ENCODE data around the gene CGREF1. TPM values are rescaled to one million over a fixed set of nuclear protein-coding genes. Genes with fewer than 3 reads are reported as not detected.
A peak's percentile ranks its signal among the peaks of the same experiment; 100 is the strongest.

CGREF1 gene
- total RNA-seq, 6 experiments from 2014 or later = 2.5 to 33.2 (median 7.7) TPM

GRCh38 chr2:27051902-27052645 is 66.9 kb downstream of the CGREF1 start:
- Histone ChIP-seq H3K27ac (peak overlapping the region; percentile 57 to 66 (median 62)), H3K4me3 (peak overlapping the region; percentile 82 to 92 (median 89)), H3K9me3 (no peaks in the 10 kb centered on the region), H3K4me1 (peaks cover 0 to 9% (median 4%) of the 10 kb centered on the region in 4 donors), H3K36me3 (peaks cover 0 to 10% (median 2%) of the 10 kb centered on the region in 4 donors), H3K27me3 (no peaks in the 10 kb centered on the region)
- ATAC-seq (peak in 1 of 4 donors; percentile 0), DNase-seq (peak in 2 of 3 donors; percentile 60 to 70)
- intact Hi-C loops (cut with DNase I) = no loop called here
- TF ChIP-seq CTCF (IDR thresholded peaks at IDR 0.05) = no peak
- TF ChIP-seq POLR2A (IDR thresholded peaks at IDR 0.05) = no peak
- 8% methylated on average over 17 of the region's 24 CpGs for WGBS (ENCODE audit: insufficient coverage, low coverage, low lambda C conversion rate, missing lambda C conversion rate)

- H3K4me1 ChIP-seq = peaks cover 0 to 9% (median 4%) of the 10 kb centered on the region in 4 donors
- peaks cover 0 to 6% (median 2%) of the 10 kb centered on the region in 4 donors for H3K36me3 ChIP-seq
- H3K4me3 ChIP-seq = peak within 1 kb of the TSS; percentile 82 to 92 (median 89)
- ATAC-seq (peak; percentile 75 to 85 (median 80)), DNase-seq (peak; percentile 95 to 96 (median 96))
- TF ChIP-seq POLR2A (IDR thresholded peaks at IDR 0.05) = peak; percentile 52
- TF ChIP-seq CTCF (IDR thresholded peaks at IDR 0.05) = no peak
- intact Hi-C loops (cut with DNase I) = no loop called here
- H3K27ac ChIP-seq = peak within 1 kb of the TSS; percentile 57 to 66 (median 62)
- H3K27me3 ChIP-seq = no peaks in the 10 kb centered on the region
- under 1% methylated on average over 30 of the region's 67 CpGs for WGBS (ENCODE audit: insufficient coverage, low coverage, low lambda C conversion rate, missing lambda C conversion rate)
- no peaks in the 10 kb centered on the region for H3K9me3 ChIP-seq
Measured at GRCh38 chr2:27050996-27051901, 67.7 kb downstream of the CGREF1 start, which contains the start of gene AGBL5. AGBL5 (plus strand) TSS chr2:27051668; CDS start chr2:27052959, 1,291 bp downstream.

Other genes with a start within 250 kb of the CGREF1 start
- 10 to 100 TPM; 13.7 to 22.3 (median 17.3) TPM for gene MAPRE3, start 148.5 kb downstream of the CGREF1 start, total RNA-seq
- gene TMEM214, start 86.2 kb downstream of the CGREF1 start, total RNA-seq = 10 to 100 TPM; 29.1 to 62.7 (median 50.0) TPM
- 1 to 10 TPM; 3.9 to 7.4 (median 6.4) TPM for gene AGBL5, start 67.5 kb downstream of the CGREF1 start, total RNA-seq
- gene OST4, start 47.5 kb downstream of the CGREF1 start, total RNA-seq = 100 to 1,000 TPM; 144 to 182 (median 161) TPM
- gene EMILIN1, start 40.5 kb downstream of the CGREF1 start, total RNA-seq = 10 to 100 TPM in 5 of 6 experiments, 1 to 10 TPM in 1; 7.2 to 26.1 (median 21.0) TPM
- gene KHK, start 32.4 kb downstream of the CGREF1 start, total RNA-seq = 100 to 1,000 TPM; 101 to 283 (median 206) TPM
- gene ABHD1, start 4.7 kb upstream of the CGREF1 start, total RNA-seq = 1 to 10 TPM in 3 of 6 experiments, under 1 TPM in 3; 0.74 to 3.2 (median 1.1) TPM
- gene PREB, start 15.5 kb upstream of the CGREF1 start, total RNA-seq = 100 to 1,000 TPM in 2 of 6 experiments, 10 to 100 TPM in 4; 27.1 to 102 (median 59.2) TPM
- not detected for gene PRR30, start 20.3 kb upstream of the CGREF1 start, total RNA-seq
- gene TCF23, start 29.9 kb upstream of the CGREF1 start, total RNA-seq = under 1 TPM in 1 of 6 experiments, not detected in 5; 0.04 TPM
- gene ATRAID, start 92.9 kb upstream of the CGREF1 start, total RNA-seq = 10 to 100 TPM; 30.7 to 65.8 (median 35.9) TPM
- 100 to 1,000 TPM in 3 of 6 experiments, 10 to 100 TPM in 3; 57.5 to 151 (median 90.3) TPM for gene SLC5A6, start 93.1 kb upstream of the CGREF1 start, total RNA-seq
- gene CAD, start 98.2 kb upstream of the CGREF1 start, total RNA-seq = 10 to 100 TPM; 12.3 to 24.0 (median 16.3) TPM
- gene SLC30A3, start 143.9 kb upstream of the CGREF1 start, total RNA-seq = not detected
- gene DNAJC5G, start 156.3 kb upstream of the CGREF1 start, total RNA-seq = not detected
- gene TRIM54, start 163.3 kb upstream of the CGREF1 start, total RNA-seq = under 1 TPM in 2 of 6 experiments, not detected in 4; 0.14 to 0.25 TPM
- 1 to 10 TPM in 5 of 6 experiments, under 1 TPM in 1; 0.88 to 4.3 (median 1.6) TPM for gene UCN, start 189.3 kb upstream of the CGREF1 start, total RNA-seq
- gene MPV17, start 204.0 kb upstream of the CGREF1 start, total RNA-seq = 10 to 100 TPM; 17.2 to 82.3 (median 30.4) TPM
- 10 to 100 TPM; 13.4 to 20.1 (median 16.8) TPM for gene GTF3C2, start 237.6 kb upstream of the CGREF1 start, total RNA-seq